GM23248 (cell line): ENCODE data around the gene NEUROG2. TPM values are rescaled to one million over a fixed set of nuclear protein-coding genes. Genes with fewer than 3 reads are reported as not detected.
A peak's percentile ranks its signal among the peaks of the same experiment; 100 is the strongest.

Source experiments
- DNase-seq: peaks from one replicate; pipeline ENCODE4 v3.0.0-alpha.2; 2015
- H2AFZ ChIP-seq: fragments of 200-600 bp; sonication (generic); 2 replicates; pipeline ENCODE4 v1.6.1; 2016; ENCODE audit warnings: antibody characterized with exemption
- H3F3A ChIP-seq: fragments of 200-600 bp; sonication (generic); 2 replicates; pipeline ENCODE4 v1.6.1; 2016; ENCODE audit warnings: mild to moderate bottlenecking, antibody characterized with exemption, mixed run types; ENCODE audit not compliant: insufficient read depth
- H3K27ac ChIP-seq: fragments of 200-600 bp; sonication (generic); 2 replicates; pipeline ENCODE4 v1.5.1; 2016; ENCODE audit warnings: mild to moderate bottlenecking
- H3K27me3 ChIP-seq: fragments of 200-600 bp; sonication (generic); replicated peaks from 2 replicates; pipeline ENCODE4 v1.6.1; 2016; ENCODE audit warnings: mild to moderate bottlenecking; ENCODE audit not compliant: insufficient read depth
- H3K36me3 ChIP-seq: fragments of 200-600 bp; sonication (generic); 2 replicates; pipeline ENCODE4 v1.6.1; 2016; ENCODE audit warnings: low read depth, mild to moderate bottlenecking
- H3K4me1 ChIP-seq: fragments of 200-600 bp; sonication (generic); 2 replicates; pipeline ENCODE4 v1.6.1; 2016; ENCODE audit warnings: mild to moderate bottlenecking; ENCODE audit not compliant: insufficient read depth
- H3K4me2 ChIP-seq: fragments of 200-600 bp; sonication (generic); one replicate; pipeline ENCODE4 v1.6.1; 2016; ENCODE audit warnings: mild to moderate bottlenecking; ENCODE audit not compliant: unreplicated experiment
- H3K4me3 ChIP-seq: fragments of 200-600 bp; sonication (generic); 2 replicates; pipeline ENCODE4 v1.5.1; 2016; ENCODE audit warnings: mild to moderate bottlenecking
- H3K79me2 ChIP-seq: fragments of 200-600 bp; sonication (generic); 2 replicates; pipeline ENCODE4 v1.6.1; 2016; ENCODE audit warnings: mild to moderate bottlenecking; ENCODE audit not compliant: insufficient read depth
- H3K9ac ChIP-seq: fragments of 200-600 bp; sonication (generic); 2 replicates; pipeline ENCODE4 v1.6.1; 2016; ENCODE audit warnings: mild to moderate bottlenecking
- H3K9me2 ChIP-seq: fragments of 200-600 bp; sonication (generic); 2 replicates; pipeline ENCODE4 v1.6.1; 2016; ENCODE audit warnings: mixed run types, mild to moderate bottlenecking, moderate library complexity; ENCODE audit not compliant: insufficient read depth
- H3K9me3 ChIP-seq: fragments of 200-600 bp; sonication (generic); one replicate; pipeline ENCODE4 v1.6.1; 2017; ENCODE audit warnings: low read depth
- H4K20me1 ChIP-seq: fragments of 200-600 bp; sonication (generic); 2 replicates; pipeline ENCODE4 v1.6.0; 2016; ENCODE audit not compliant: insufficient read depth
- EZH2 ChIP-seq: fragments of 200-600 bp; sonication (generic); IDR thresholded peaks from 2 replicates; pipeline ENCODE4 v1.6.1; 2018; ENCODE audit warnings: antibody characterized with exemption, mild to moderate bottlenecking; ENCODE audit not compliant: insufficient read depth, poor library complexity, severe bottlenecking
- EZH2phosphoT487 ChIP-seq: fragments of 200-600 bp; sonication (generic); IDR thresholded peaks from 2 replicates; pipeline ENCODE4 v1.6.1; 2018; ENCODE audit warnings: antibody characterized with exemption, moderate library complexity, mild to moderate bottlenecking, low read depth; ENCODE audit not compliant: insufficient read depth
- WGBS, 2 experiments: methylation state at CpG; one replicate each; pipeline ENCODE4 v1.1.6; 2015 to 2017; ENCODE audit warnings: low lambda C conversion rate in 2 of 2, low coverage in 1 of 2; ENCODE audit errors: missing lambda C conversion rate in 2 of 2; 5-methylcytosine and 5-hydroxymethylcytosine counted together
- in situ Hi-C: fragments of 300-500 bp; cut with MboI; formaldehyde crosslinking; loops from 2 replicates; pipeline ENCODE4 v1.15.0; 2020
- polyA plus RNA-seq: library from polyadenylated mRNA; unstranded; fragments of >200 nt; fragmentation: Nextera tagmentation; extraction: Ambion mirVana; gene quantifications from 2 replicates; pipeline ENCODE4 v1.2.1, GENCODE V29; 2016
- total RNA-seq: library from RNA; depleted of rRNA; stranded (reverse); fragments of >200 nt; shearing (Covaris generic); gene quantifications from 2 replicates; pipeline ENCODE4 v1.2.3, GENCODE V29; 2014

NEUROG2 gene
- total and polyA plus RNA-seq, 2 experiments from 2014 or later = not detected

- WGBS, 2 experiments = 5 to 7% methylated on average over 25 of the region's 25 CpGs
- Histone ChIP-seq H4K20me1 (no peaks in the 10 kb centered on the region), H3K36me3 (no peaks in the 10 kb centered on the region), H3K27ac (no peak overlapping the region), H3K9me2 (no peaks in the 10 kb centered on the region), H3K4me3 (no peak overlapping the region), H2AFZ (no peak overlapping the region), H3K9me3 (no peaks in the 10 kb centered on the region), H3K9ac (no peak overlapping the region), H3K4me2 (no peak overlapping the region), H3K27me3 (peaks cover 93% of the 10 kb centered on the region), H3K79me2 (no peaks in the 10 kb centered on the region), H3F3A (peaks cover 7% of the 10 kb centered on the region; the same call in 1 of the 2 replicates), H3K4me1 (peaks cover 4% of the 10 kb centered on the region; the same call in 1 of the 2 replicates)
- TF ChIP-seq EZH2 (peak; percentile 93), EZH2phosphoT487 (no peak)
- DNase-seq = no peak
- in situ Hi-C loops = no loop called here
These were observed 4.7 kb upstream of the NEUROG2 start for GRCh38 chr4:112520598-112521122.

- H3K27me3 ChIP-seq = peaks cover 98% of the 10 kb centered on the region
- no peak for DNase-seq
- in situ Hi-C loops = no loop called here
These were observed 4.0 kb upstream of the NEUROG2 start for GRCh38 chr4:112519689-112520597.

GRCh38 chr4:112518675-112519074 is 2.7 kb upstream of the NEUROG2 start:
- Histone ChIP-seq H3K79me2 (no peaks in the 10 kb centered on the region), H3K4me1 (0 out of 2 replicates have a peak, but pooled peaks cover 3% of the 10 kb centered on the region), H3K27me3 (peaks cover 100% of the 10 kb centered on the region), H3K36me3 (no peaks in the 10 kb centered on the region), H3F3A (no peaks in the 10 kb centered on the region), H3K9me3 (no peaks in the 10 kb centered on the region), H2AFZ (no peak overlapping the region), H3K4me3 (no peak overlapping the region), H3K9ac (no peak overlapping the region), H3K4me2 (no peak overlapping the region), H3K27ac (no peak overlapping the region), H3K9me2 (no peaks in the 10 kb centered on the region), H4K20me1 (no peaks in the 10 kb centered on the region)
- in situ Hi-C loops = no loop called here
- TF ChIP-seq EZH2 (no peak), EZH2phosphoT487 (no peak)
- no peak for DNase-seq

More at GRCh38 chr4:112519689-112520597, 4.0 kb upstream of the NEUROG2 start:
- 10% methylated on average over 21 of the region's 21 CpGs for WGBS, 2 experiments
- Histone ChIP-seq H3F3A (peaks cover under 1% of the 10 kb centered on the region; the same call in 1 of the 2 replicates), H3K9me2 (no peaks in the 10 kb centered on the region), H3K27ac (no peak overlapping the region), H3K36me3 (no peaks in the 10 kb centered on the region), H4K20me1 (no peaks in the 10 kb centered on the region), H3K4me3 (no peak overlapping the region), H2AFZ (no peak overlapping the region), H3K9ac (no peak overlapping the region), H3K79me2 (no peaks in the 10 kb centered on the region), H3K9me3 (no peaks in the 10 kb centered on the region), H3K4me2 (no peak overlapping the region), H3K4me1 (0 out of 2 replicates have a peak, but pooled peaks cover 3% of the 10 kb centered on the region)
- 0 out of 2 replicates have a peak, but pooled peaks have one; percentile 48 for TF ChIP-seq EZH2phosphoT487
- TF ChIP-seq EZH2 = no peak

GRCh38 chr4:112517911-112518310 is 1.9 kb upstream of the NEUROG2 start:
- DNase-seq = no peak
- Histone ChIP-seq H3K27ac (no peak overlapping the region), H3K4me3 (no peak overlapping the region), H4K20me1 (no peaks in the 10 kb centered on the region), H2AFZ (no peak overlapping the region), H3K4me2 (no peak overlapping the region), H3K79me2 (no peaks in the 10 kb centered on the region), H3K9me2 (no peaks in the 10 kb centered on the region), H3K36me3 (no peaks in the 10 kb centered on the region), H3F3A (no peaks in the 10 kb centered on the region), H3K9me3 (no peaks in the 10 kb centered on the region), H3K27me3 (peaks cover 100% of the 10 kb centered on the region), H3K9ac (no peak overlapping the region), H3K4me1 (0 out of 2 replicates have a peak, but pooled peaks cover 3% of the 10 kb centered on the region)
- in situ Hi-C loops = no loop called here
- 22 to 26% methylated on average over 3 of the region's 3 CpGs for WGBS, 2 experiments
- TF ChIP-seq EZH2phosphoT487 (no peak), EZH2 (peak; percentile 88)
